Natural killer cell treated with Interleukin-12 subunit alpha and Interleukin-12 subunit beta and Interleukin-15 and Interleukin-18, amount 100 ng/mL, for 72 hours (primary cell): ENCODE measurements around the gene CORO2A. TPM values are rescaled to one million over a fixed set of nuclear protein-coding genes. Genes with fewer than 3 reads are reported as not detected.
"Not testable (repeated sequence)": the region's sequence is repeated elsewhere in the genome, so short reads cannot be mapped to it uniquely, and the experiment has no call there.

Experiments
- ATAC-seq, 2 donors: fragments of 150-1000 bp; cut with Tn5 transposase in 1 of 2; sonication (Bioruptor Pico), chemical (Tn5 transposase) in 1 of 2; 2 replicates each; pipeline ENCODE4 v1.10.0; 2021
- DNase-seq: peaks from one replicate; pipeline ENCODE4 v3.0.0; 2022; ENCODE audit warnings: low spot score
- H3K27ac Mint-ChIP-seq, 2 donors: 1 replicate in 1 of 2; 2 replicates in 1 of 2; pipeline ENCODE4 v1.8.0; 2022; ENCODE audit warnings: mixed read lengths in 2 of 2, mild to moderate bottlenecking in 1 of 2, moderate library complexity in 1 of 2
- H3K27me3 Mint-ChIP-seq, 2 donors: 1 replicate in 1 of 2; 2 replicates in 1 of 2; pipeline ENCODE4 v1.8.0; 2022; ENCODE audit warnings: mixed read lengths in 2 of 2
- H3K36me3 Mint-ChIP-seq: one replicate; pipeline ENCODE4 v1.8.0; 2022; ENCODE audit warnings: mixed read lengths
- H3K4me1 Mint-ChIP-seq, 2 donors: 1 replicate in 1 of 2; 2 replicates in 1 of 2; pipeline ENCODE4 v1.8.0; 2022; ENCODE audit warnings: low read depth in 2 of 2, mixed read lengths in 2 of 2, mild to moderate bottlenecking in 1 of 2
- H3K4me3 Mint-ChIP-seq: one replicate; pipeline ENCODE4 v1.8.0; 2022; ENCODE audit warnings: mixed read lengths
- H3K9me3 Mint-ChIP-seq: 2 replicates; pipeline ENCODE4 v1.8.0; 2022; ENCODE audit warnings: mixed read lengths
- total RNA-seq, 2 donors: library from RNA; stranded (reverse); gene quantifications; one replicate each; pipeline ENCODE4 v1.2.3, GENCODE V29; 2022

Gene CORO2A
- total RNA-seq, 2 donors from 2014 or later: 0.95 to 1.8 TPM

DNA sequence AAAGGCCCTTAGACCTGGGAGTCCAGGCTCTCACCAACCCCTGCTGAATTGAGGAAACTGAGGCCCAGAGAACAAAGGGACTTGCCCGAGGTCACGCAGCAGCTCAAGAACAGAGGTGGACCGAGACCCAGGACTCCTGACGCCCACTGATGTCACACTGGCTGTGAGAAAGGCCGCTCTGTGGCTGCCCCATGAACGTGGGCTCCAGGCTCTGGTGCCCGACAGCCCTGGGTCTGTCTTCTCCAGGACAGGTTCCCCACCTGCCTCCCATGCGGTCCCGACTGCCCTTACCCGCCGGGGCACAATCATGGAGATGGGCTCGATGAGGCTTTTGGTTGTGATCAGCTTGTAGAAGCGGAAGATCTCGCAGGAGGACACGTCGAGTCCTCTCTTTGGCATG lies 64.1 kb downstream of the CORO2A start:
- Mint-ChIP-seq H3K27ac (no peak overlapping the region), H3K4me1 (peaks cover 6 to 7% of the 10 kb centered on the region in 2 donors), H3K36me3 (no peaks in the 10 kb centered on the region), H3K27me3 (no peaks in the 10 kb centered on the region), H3K9me3 (no peaks in the 10 kb centered on the region), H3K4me3 (no peak overlapping the region)
- DNase-seq (no peak), ATAC-seq (no peak)

DNA sequence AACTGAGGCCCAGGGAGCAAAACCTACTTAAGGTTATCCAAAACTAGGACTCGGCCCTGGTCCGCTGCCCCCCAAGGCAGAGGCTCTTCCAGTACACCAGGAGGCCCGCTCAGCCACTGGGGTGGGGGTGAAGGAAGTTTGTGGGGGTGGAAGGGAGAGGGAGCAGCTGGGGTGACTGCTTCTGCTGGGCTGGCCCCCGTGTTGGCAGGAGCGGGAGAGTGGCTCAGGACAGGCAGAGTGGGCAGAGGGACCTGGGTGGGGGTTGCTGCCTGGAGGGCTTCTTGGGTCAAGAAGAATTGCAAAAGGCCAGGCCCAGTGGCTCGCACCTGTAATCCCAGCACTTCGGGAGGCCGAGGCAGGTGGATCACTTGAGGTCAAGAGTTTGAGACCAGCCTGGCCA lies 65.2 kb downstream of the CORO2A start:
- H3K4me3 Mint-ChIP-seq: no peak overlapping the region
- no peak for ATAC-seq
- no peak overlapping the region for H3K27ac Mint-ChIP-seq
- no peaks in the 10 kb centered on the region for H3K9me3 Mint-ChIP-seq
- H3K4me1 Mint-ChIP-seq: peaks cover 6 to 7% of the 10 kb centered on the region in 2 donors
- no peak for DNase-seq
- H3K36me3 Mint-ChIP-seq: no peaks in the 10 kb centered on the region
- H3K27me3 Mint-ChIP-seq: no peaks in the 10 kb centered on the region

DNA sequence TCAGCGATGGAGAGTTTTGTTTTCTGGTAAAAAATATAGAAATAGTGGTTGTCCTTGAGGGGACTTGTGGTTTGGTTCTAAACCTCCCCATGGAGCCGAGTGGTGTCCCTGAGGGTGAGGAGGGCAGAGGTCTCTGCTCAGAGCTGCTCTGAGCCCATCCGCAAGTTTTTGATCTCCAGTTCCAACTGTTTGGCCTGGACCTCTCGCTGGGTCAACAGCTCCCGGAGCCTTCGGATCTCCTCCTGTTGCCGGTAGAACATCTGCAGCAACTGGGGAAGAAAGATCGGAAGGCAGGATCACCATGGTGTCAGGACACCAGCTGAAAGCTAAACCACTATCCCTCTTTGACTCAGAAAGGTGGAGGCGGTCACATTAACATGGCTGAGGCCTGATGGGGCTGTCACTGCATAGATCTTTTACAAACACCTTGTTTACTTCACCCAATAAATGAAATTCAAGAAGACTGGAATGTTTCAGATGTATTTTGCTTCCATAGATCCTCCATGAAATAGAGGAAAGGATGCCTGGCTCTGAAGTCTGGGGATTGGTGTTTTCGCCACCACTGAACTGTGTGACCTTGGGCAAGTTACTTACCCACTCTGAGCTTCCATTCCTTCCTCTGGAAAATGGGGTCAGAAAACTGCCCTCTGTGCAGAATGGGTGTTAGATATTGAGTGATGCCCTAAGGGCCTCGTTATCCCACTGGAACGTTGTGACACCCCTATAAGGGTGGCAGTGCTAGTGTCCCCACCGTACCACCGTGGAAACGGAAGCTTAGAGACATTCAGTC lies 67.6 kb downstream of the CORO2A start:
- Mint-ChIP-seq H3K27ac (no peak overlapping the region), H3K4me3 (no peak overlapping the region), H3K9me3 (no peaks in the 10 kb centered on the region), H3K4me1 (peaks cover 14 to 18% of the 10 kb centered on the region in 2 donors), H3K36me3 (no peaks in the 10 kb centered on the region), H3K27me3 (no peaks in the 10 kb centered on the region)
- DNase-seq: no peak
- no peak for ATAC-seq

DNA sequence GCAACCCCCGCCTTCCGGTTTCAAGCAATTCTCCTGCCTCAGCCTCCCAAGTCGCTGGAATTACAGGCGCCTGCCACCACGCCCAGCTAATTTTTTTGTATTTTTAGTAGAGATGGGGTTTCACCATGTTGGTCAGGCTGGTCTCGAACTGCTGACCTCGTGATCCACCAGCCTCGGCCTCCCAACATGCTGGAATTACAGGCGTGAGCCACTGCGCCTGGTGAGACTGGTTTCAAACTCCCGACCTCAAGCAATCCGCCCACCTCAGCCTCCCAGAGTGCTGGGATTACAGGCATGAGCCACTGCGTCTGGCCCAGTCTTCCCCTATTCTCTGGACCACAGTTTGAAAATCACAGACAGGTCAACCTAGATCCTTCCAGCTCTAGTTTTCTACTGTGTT lies 68.3 kb downstream of the CORO2A start:
- H3K4me3 Mint-ChIP-seq, H3K36me3 Mint-ChIP-seq, H3K9me3 Mint-ChIP-seq, H3K27me3 Mint-ChIP-seq, DNase-seq, ATAC-seq, H3K27ac Mint-ChIP-seq: not testable (repeated sequence)
- peaks cover 13 to 17% of the 10 kb centered on the region in 2 donors for H3K4me1 Mint-ChIP-seq

DNA sequence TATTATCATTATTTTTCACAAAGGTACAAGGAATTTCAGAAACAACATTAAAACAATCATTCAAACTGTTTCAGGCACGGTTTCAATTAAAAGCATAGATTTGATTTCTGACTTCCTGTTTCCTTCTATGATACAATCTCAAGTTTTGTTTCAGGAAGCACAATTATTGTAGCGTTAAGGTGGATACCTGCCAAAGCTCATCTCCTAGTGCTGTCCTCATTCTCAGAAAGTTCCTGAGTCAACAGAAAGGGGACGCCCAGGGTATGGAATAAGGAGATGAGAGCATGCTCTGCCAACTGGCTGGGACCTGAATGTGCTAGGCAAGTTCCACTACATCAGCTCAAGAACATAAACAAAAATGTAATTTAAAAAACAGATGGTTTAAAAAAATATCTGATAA lies 71.4 kb downstream of the CORO2A start:
- Mint-ChIP-seq H3K4me1 (peaks cover 24 to 32% of the 10 kb centered on the region in 2 donors), H3K27me3 (no peaks in the 10 kb centered on the region), H3K36me3 (no peaks in the 10 kb centered on the region), H3K4me3 (peak overlapping the region; percentile 59), H3K9me3 (no peaks in the 10 kb centered on the region), H3K27ac (peak overlapping the region; percentile 83 to 91)
- DNase-seq (no peak), ATAC-seq (no peak)

DNA sequence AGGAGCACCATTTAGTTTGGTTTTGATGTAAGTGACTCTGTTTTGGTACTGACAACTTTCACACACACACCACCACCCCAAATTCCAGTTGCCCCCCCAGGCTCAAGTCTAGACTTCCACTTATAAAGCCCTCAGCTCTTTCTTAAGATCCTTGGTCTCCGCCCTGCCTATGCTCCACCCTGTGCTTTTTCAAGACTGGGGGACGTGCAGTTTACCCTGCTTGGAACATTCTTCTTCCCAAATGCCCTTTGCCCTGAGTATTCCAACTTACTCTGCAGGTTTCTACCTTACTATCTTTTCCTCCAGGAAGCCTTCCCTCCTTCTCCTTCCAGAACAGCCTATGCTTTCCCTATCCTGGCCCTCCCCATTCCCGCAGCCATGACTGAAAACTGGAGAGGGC lies 72.0 kb downstream of the CORO2A start:
- peak overlapping the region; percentile 83 to 91 for H3K27ac Mint-ChIP-seq
- DNase-seq: no peak
- no peaks in the 10 kb centered on the region for H3K36me3 Mint-ChIP-seq
- H3K27me3 Mint-ChIP-seq: no peaks in the 10 kb centered on the region
- no peaks in the 10 kb centered on the region for H3K9me3 Mint-ChIP-seq
- ATAC-seq: no peak
- peaks cover 24 to 32% of the 10 kb centered on the region in 2 donors for H3K4me1 Mint-ChIP-seq
- peak overlapping the region; percentile 59 for H3K4me3 Mint-ChIP-seq

DNA sequence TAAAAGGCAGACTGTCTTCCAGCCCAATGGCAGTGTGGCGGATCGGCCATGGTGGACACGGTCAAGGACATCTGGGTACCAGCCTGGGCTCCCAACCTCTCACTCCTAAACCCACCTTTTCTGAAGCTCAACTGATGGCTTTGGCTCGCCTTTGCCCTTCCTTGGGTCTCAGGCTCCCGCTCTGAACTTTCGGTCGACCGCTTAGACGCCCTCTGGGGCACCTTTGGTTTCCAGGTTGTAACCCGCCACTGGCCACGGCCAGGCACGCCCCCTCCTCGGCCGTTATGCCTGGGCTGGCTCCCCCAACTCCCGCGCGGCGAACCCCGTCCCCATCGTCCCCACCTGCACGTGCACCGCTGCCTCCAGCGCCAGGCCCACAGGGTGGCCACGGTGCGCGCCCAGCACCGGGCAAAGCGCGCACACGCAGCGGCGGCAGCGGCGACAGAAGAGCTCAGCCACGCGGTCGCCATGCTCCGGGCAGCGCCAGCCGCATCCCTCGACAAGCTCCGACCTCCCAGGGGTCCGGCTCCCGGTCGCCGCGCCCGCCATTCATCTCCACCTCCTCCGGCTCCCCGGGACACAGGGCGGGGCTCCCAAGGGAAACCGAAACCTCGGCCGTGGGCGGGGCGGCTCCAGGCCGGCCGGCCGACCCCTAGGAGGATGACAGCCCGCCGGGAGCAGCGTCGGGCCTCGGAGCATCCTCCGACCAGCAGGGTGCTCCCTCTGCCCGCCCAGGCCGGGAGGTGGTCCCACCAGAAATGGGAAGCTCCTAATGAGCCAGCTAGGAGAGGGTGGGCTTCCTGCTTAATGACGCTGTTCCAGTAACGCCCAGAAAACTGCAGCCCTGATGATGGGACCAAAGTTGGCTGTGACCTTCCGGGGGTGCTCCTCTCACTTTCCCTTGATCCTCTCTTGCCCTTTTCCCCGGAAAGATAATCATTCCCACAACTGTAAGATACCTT lies 73.5 kb downstream of the CORO2A start, which contains the start of gene TRIM14:
TSS of gene TRIM14 (minus strand) at position 583 of the 962 bp plus-strand sequence. CDS start at position 549, 34 bp downstream.
- Mint-ChIP-seq H3K4me3 (peak within 1 kb of the TSS; percentile 89), H3K36me3 (no peaks in the 10 kb centered on the region), H3K27ac (peak within 1 kb of the TSS; percentile 83 to 91), H3K27me3 (no peaks in the 10 kb centered on the region), H3K4me1 (peaks cover 24 to 32% of the 10 kb centered on the region in 2 donors), H3K9me3 (no peaks in the 10 kb centered on the region)
- DNase-seq (peak; percentile 82), ATAC-seq (peak; percentile 88 to 93)

DNA sequence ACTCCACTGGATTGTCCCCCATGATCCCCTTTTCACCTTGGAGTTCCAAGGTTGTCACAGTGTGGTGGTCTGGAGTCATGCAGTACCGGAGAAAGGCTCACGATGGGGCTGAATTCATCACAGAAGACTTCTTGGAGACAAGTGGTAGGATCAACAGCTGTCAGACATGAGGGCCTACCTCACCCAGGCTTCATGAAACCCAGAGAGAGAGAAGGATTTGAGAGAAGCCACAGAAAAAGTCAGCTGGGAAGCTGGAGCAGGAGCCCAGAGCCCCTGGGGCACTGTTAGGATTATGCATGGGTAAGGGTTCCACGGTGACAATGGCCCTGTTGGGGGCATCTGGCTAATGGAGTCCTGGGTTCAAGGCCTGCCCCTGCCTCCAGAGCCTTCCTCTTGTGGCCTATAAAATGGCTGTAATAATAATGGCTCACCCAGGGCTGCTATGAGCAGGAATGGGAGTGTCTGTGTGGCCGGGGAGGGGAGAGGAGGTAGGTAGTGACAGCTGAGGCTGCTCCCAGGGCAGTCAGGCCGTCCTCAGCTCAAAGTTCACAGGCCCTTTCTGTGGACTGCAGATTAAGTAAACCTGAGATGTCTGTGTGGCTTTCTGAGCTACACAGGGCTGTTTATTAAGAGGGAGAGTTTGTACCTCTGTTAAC lies 74.3 kb downstream of the CORO2A start:
- peaks cover 24 to 32% of the 10 kb centered on the region in 2 donors for H3K4me1 Mint-ChIP-seq
- no peak for DNase-seq
- peak; percentile 62 to 67 for ATAC-seq
- no peaks in the 10 kb centered on the region for H3K27me3 Mint-ChIP-seq
- H3K27ac Mint-ChIP-seq: peak overlapping the region; percentile 83 to 91
- no peaks in the 10 kb centered on the region for H3K9me3 Mint-ChIP-seq
- no peaks in the 10 kb centered on the region for H3K36me3 Mint-ChIP-seq
- peak overlapping the region; percentile 89 for H3K4me3 Mint-ChIP-seq

DNA sequence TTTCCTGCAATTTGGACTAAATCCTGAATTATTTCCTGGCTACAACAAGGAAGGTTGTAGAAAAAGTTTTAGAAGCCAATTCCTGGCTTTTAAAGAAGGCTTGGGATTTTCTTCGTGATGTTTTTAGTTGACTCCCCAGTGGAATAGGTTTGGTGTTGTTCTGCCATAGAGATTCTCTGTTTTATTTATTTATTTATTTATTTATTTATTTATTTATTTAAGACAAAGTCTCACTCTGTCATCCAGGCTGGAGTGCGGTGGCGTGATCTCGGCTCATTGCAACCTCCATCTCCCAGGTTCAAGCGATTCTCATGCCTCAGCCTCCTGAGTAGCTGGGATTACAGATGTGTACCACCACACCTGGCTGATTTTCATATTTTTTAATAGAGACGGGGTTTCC lies 75.3 kb downstream of the CORO2A start:
- ATAC-seq, H3K9me3 Mint-ChIP-seq, DNase-seq, H3K27me3 Mint-ChIP-seq, H3K36me3 Mint-ChIP-seq, H3K4me3 Mint-ChIP-seq: not testable (repeated sequence)
- Mint-ChIP-seq H3K4me1 (peaks cover 27 to 34% of the 10 kb centered on the region in 2 donors), H3K27ac (peak overlapping the region; percentile 83 to 91)

DNA sequence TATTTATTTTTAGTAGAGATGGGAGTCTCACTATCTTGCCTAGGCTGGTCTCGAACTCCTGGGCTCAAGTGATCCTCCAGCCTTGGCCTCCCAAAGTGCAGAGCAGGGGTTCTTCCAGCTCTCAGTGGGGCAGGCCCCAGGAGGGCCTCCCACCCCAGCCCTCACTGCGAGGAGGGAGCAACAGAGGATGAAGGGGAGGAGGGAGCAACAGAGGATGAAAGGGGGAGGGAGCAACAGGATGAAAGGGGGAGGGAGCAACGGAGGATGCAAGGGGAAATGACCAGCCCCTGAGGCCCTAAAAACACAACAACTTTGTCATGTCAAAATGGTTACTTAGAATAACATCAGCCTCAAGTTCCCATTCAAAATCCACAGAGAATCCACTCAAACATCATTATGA lies 83.4 kb downstream of the CORO2A start:
- Mint-ChIP-seq H3K36me3 (peaks cover 17% of the 10 kb centered on the region), H3K4me1 (peaks cover 55 to 56% of the 10 kb centered on the region in 2 donors), H3K27ac (peak overlapping the region; percentile 81 to 89), H3K4me3 (peak overlapping the region; percentile 68), H3K9me3 (no peaks in the 10 kb centered on the region), H3K27me3 (no peaks in the 10 kb centered on the region)
- DNase-seq: no peak
- ATAC-seq: no peak

DNA sequence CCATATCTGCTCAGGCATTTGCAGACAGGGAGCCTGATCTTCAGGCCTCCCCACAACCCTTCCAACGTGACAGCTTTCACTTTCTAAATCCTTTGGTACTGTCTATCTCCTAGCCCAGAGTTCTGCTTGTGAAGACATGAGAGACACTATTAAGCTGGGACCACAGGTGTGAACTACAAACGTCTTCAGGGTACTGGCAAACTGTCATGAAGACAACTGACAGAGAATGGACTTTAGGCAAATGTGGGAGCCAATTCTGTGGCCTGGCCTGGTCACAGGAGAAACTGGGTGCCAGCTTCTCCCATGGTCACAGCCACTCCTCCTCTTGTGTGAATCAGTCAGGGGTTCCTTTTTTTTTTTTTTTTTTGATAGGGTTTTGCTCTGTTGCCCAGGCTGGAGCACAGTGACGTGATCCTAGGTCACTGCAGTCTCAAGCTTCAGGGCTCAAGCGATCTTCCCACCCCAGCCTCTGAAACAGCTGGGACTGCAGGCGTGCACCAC lies 83.9 kb downstream of the CORO2A start:
- Mint-ChIP-seq H3K27ac (peak overlapping the region; percentile 81 to 89), H3K9me3 (no peaks in the 10 kb centered on the region), H3K4me3 (peak overlapping the region; percentile 68), H3K27me3 (no peaks in the 10 kb centered on the region), H3K4me1 (peaks cover 59 to 60% of the 10 kb centered on the region in 2 donors), H3K36me3 (peaks cover 17% of the 10 kb centered on the region)
- DNase-seq (no peak), ATAC-seq (peak; percentile 87 to 90)

DNA sequence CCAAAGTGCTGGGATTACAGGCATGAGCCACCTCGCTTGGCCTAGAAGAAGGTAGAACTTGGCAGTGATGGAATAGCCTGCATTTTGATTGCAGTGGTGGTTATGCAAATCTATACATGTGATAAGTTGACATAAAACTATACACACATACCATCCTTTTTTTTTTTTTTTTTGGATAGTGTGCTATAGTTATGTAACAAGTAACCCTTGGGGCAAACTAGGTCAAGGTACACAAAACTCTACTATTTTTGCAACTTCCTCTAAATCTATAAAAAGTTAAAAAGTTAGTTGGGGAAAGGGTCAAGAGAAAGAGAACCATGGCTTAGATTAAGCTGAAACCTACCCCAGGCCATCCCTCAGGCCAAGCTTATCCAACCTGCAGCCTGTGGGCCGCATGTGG lies 84.5 kb downstream of the CORO2A start:
- ATAC-seq: peak in 1 of 2 donors; percentile 33
- peaks cover 17% of the 10 kb centered on the region for H3K36me3 Mint-ChIP-seq
- no peak for DNase-seq
- peaks cover 59 to 60% of the 10 kb centered on the region in 2 donors for H3K4me1 Mint-ChIP-seq
- H3K4me3 Mint-ChIP-seq: peak overlapping the region; percentile 68
- H3K27ac Mint-ChIP-seq: peak overlapping the region; percentile 81 to 89
- no peaks in the 10 kb centered on the region for H3K9me3 Mint-ChIP-seq
- H3K27me3 Mint-ChIP-seq: no peaks in the 10 kb centered on the region

DNA sequence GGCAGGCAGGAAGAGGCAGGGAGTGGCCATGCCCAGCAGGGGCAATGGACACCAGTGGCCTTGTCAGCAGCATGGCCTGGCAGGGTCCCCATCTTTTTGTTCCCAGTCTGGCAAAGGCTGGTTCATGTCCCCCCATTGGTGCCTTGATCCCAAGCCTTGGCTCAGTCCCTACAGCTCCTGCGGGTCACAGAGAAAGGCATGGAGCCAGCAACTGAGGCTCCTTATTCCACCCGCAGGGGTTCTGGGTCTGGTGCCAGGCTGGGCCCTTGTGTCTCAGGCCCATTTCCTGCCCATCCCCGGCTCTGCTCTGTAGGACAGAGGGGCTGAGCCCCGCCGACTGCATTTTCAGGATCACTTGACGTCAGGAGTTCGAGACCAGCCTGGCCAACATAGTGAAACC lies 87.4 kb downstream of the CORO2A start:
- H3K4me1 Mint-ChIP-seq: peaks cover 66 to 71% of the 10 kb centered on the region in 2 donors
- peak overlapping the region; percentile 89 to 94 for H3K27ac Mint-ChIP-seq
- H3K4me3 Mint-ChIP-seq: peak overlapping the region; percentile 69
- DNase-seq: no peak
- no peaks in the 10 kb centered on the region for H3K9me3 Mint-ChIP-seq
- no peaks in the 10 kb centered on the region for H3K27me3 Mint-ChIP-seq
- H3K36me3 Mint-ChIP-seq: peaks cover 10% of the 10 kb centered on the region
- ATAC-seq: no peak
